ENCODE measurements around the gene CCDC57. TPM values are rescaled to one million over a fixed set of nuclear protein-coding genes. Genes with fewer than 3 reads are reported as not detected.
A peak's percentile ranks its signal among the peaks of the same experiment; 100 is the strongest.

CCDC57 gene
- total and polyA plus RNA-seq, 9 of the 15 experiments (the other 6 are each of a cell fraction or from before 2014, with no cell fraction given), result 0.83 to 36.2 (median 13.6) TPM

DNA sequence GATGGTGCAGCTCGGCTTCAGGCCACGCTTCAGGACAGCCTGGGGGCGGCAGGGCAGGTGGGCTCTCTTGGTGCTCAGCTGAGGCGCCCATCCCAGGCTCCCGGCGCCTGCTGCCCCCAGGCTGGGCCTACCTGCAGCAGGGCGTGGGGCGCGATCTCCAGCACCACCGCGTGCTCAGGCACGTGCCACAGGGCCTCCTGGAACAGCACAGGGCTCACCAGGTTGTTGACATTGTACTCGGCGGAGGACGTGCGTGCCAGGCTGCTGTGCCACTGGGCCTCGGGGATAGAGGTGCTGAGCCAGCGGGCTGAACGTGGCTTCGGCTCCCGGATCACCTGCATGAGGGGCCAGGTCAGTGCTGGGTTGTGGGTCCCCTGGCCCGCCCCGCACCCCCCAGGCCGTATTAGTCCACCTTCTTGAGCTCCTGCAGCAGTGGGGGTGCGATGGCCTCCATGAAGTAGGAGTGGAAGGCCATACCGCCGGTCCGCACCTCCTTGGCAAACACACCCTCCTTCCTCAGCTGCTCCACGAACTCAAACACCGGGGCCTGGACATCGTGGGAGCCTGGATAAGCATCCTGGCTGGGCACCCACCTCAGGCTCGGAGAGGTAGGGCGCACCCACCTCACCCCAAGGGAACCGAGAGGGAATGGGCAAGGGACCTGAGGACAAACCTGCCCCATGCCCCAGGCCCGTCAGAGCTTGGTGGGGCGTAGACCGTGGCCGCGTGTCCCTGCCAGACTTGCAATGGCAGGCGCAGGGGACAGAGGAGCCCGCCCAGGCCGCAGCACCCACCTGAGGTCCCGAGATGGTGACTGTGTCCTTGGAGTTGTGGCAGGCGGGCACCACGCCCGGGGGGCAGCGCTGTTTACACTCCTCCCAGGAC, 123.6 kb downstream of the CCDC57 start (continued):
- TF ChIP-seq RBM22 (IDR thresholded peaks at IDR 0.05; ENCODE audit: low read depth, low read length, poor library complexity, severe bottlenecking) (peak; percentile 49), KLF16 (IDR thresholded peaks at IDR 0.05) (no peak), ZNF668 (CRISPR knock-in tag; IDR thresholded peaks at IDR 0.05) (no peak), SP1 (CRISPR knock-in tag; IDR thresholded peaks at IDR 0.05) (no peak), SUPT5H (IDR thresholded peaks at IDR 0.05) (peak; percentile 39; the same call in 1 of the 2 replicates), ZNF76 (CRISPR knock-in tag; IDR thresholded peaks at IDR 0.05; ENCODE audit: borderline replicate concordance) (no peak), ZKSCAN1 (IDR thresholded peaks at IDR 0.05; ENCODE audit: low read depth, low read length) (no peak), SRSF1 (IDR thresholded peaks at IDR 0.05; ENCODE audit: low read depth, low read length) (no peak), HOXB6 (CRISPR knock-in tag; IDR thresholded peaks at IDR 0.05; ENCODE audit: borderline replicate concordance) (no peak), ZBTB17 (CRISPR knock-in tag; IDR thresholded peaks at IDR 0.05) (no peak), ESRRA (IDR thresholded peaks at IDR 0.05; ENCODE audit: borderline replicate concordance, low read depth) (no peak), E2F3 (CRISPR knock-in tag; IDR thresholded peaks at IDR 0.05) (no peak), ZMIZ1 (IDR thresholded peaks at IDR 0.05; ENCODE audit: low read depth in 2 of 2, low read length in 2 of 2) (no peak), TEAD4 (IDR thresholded peaks at IDR 0.05; ENCODE audit: low read length) (no peak), TEAD4 (CRISPR knock-in tag; IDR thresholded peaks at IDR 0.05; ENCODE audit: borderline replicate concordance) (no peak), PRMT5 (CRISPR knock-in tag; IDR thresholded peaks at IDR 0.05) (no peak), FOXK2 (conservative IDR thresholded peaks at IDR 0.05 in 1 of 2, IDR thresholded peaks at IDR 0.05 in 1 of 2; ENCODE audit: low read depth in 2 of 2) (no peak), ZNF197 (CRISPR knock-in tag; IDR thresholded peaks at IDR 0.05; ENCODE audit: low read depth) (no peak), SIX5 (IDR thresholded peaks at IDR 0.05; ENCODE audit: borderline replicate concordance in 1 of 2, insufficient read depth in 1 of 2, low read depth in 1 of 2, low read length in 2 of 2) (no peak), ZNF717 (CRISPR knock-in tag; IDR thresholded peaks at IDR 0.05) (no peak), ZNF165 (CRISPR knock-in tag; IDR thresholded peaks at IDR 0.05; ENCODE audit: borderline replicate concordance) (no peak), ERF (CRISPR knock-in tag; IDR thresholded peaks at IDR 0.05) (no peak), ZNF589 (CRISPR knock-in tag; IDR thresholded peaks at IDR 0.05; ENCODE audit: low read depth) (no peak), PURB (CRISPR knock-in tag; IDR thresholded peaks at IDR 0.05; ENCODE audit: low read depth) (no peak), ZNF584 (CRISPR knock-in tag; IDR thresholded peaks at IDR 0.05; ENCODE audit: low read depth) (no peak)
- TF ChIP-seq, protein P1, sequence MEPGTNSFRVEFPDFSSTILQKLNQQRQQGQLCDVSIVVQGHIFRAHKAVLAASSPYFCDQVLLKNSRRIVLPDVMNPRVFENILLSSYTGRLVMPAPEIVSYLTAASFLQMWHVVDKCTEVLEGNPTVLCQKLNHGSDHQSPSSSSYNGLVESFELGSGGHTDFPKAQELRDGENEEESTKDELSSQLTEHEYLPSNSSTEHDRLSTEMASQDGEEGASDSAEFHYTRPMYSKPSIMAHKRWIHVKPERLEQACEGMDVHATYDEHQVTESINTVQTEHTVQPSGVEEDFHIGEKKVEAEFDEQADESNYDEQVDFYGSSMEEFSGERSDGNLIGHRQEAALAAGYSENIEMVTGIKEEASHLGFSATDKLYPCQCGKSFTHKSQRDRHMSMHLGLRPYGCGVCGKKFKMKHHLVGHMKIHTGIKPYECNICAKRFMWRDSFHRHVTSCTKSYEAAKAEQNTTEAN (CRISPR knock-in tag; IDR thresholded peaks at IDR 0.05), result no peak
